Fibroblast of lung (primary cell): ENCODE results near the gene GRIN3A.

ENCODE experiments used
- CTCF ChIP-seq, 2 donors: IDR thresholded peaks in 1 of 2; conservative IDR thresholded peaks in 1 of 2; 1 replicate in 1 of 2; 2 replicates in 1 of 2; pipeline ENCODE4 v1.5.1; 2011 to 2012; ENCODE audit warnings: low read length in 2 of 2, control low read depth in 1 of 2, inconsistent platforms in 1 of 2, low read depth in 1 of 2, mild to moderate bottlenecking in 1 of 2
- EZH2 ChIP-seq: IDR thresholded peaks from 2 replicates; pipeline ENCODE4 v1.5.1; 2012; ENCODE audit warnings: low read length, control low read depth, mild to moderate bottlenecking; ENCODE audit errors: missing control alignments

- TF ChIP-seq CTCF (conservative IDR thresholded peaks at IDR 0.05 in 1 of 2, IDR thresholded peaks at IDR 0.05 in 1 of 2; ENCODE audit: low read depth in 1 of 2, low read length in 2 of 2) (no peak), EZH2 (no peak)
Measured at GRCh38 chr9:101691657-101692056, 46.8 kb downstream of the GRIN3A start.
